ENCODE results near the gene DHRS2.

DHRS2 gene

DNA sequence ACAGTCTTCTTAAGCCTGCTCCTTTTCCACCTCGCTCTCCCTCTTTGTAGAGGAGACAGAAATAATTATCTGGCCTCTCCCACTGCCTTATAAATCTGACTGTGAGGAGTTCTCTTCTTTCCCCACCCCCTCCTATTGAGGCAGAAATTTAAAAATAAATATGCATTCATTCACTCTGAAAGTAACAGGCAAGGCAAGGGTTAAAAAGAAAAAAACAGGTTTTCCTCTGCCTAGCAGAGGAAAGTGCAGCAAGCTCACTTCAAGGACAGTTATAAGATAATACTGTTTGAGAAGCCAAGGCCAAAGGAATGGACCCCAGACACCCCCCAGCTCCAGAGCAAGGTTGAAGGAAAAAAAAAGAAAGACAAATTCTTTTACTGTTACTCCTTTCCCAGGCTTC, 56.3 kb downstream of the DHRS2 start:
- H3K27ac ChIP-seq, result no peak overlapping the region
- no peak for TF ChIP-seq ZFX (IDR thresholded peaks at IDR 0.05; ENCODE audit: borderline replicate concordance)
- TF ChIP-seq, protein P1, sequence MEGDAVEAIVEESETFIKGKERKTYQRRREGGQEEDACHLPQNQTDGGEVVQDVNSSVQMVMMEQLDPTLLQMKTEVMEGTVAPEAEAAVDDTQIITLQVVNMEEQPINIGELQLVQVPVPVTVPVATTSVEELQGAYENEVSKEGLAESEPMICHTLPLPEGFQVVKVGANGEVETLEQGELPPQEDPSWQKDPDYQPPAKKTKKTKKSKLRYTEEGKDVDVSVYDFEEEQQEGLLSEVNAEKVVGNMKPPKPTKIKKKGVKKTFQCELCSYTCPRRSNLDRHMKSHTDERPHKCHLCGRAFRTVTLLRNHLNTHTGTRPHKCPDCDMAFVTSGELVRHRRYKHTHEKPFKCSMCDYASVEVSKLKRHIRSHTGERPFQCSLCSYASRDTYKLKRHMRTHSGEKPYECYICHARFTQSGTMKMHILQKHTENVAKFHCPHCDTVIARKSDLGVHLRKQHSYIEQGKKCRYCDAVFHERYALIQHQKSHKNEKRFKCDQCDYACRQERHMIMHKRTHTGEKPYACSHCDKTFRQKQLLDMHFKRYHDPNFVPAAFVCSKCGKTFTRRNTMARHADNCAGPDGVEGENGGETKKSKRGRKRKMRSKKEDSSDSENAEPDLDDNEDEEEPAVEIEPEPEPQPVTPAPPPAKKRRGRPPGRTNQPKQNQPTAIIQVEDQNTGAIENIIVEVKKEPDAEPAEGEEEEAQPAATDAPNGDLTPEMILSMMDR (IDR thresholded peaks at IDR 0.05), result no peak

GRCh38 chr14:23693252-23693775, 57.1 kb downstream of the DHRS2 start:
- H3K27ac ChIP-seq, result no peak overlapping the region
- TF ChIP-seq ZFX (IDR thresholded peaks at IDR 0.05; ENCODE audit: borderline replicate concordance), result no peak
- TF ChIP-seq, protein P1 (IDR thresholded peaks at IDR 0.05), result no peak

- no peak overlapping the region for H3K27ac ChIP-seq
- TF ChIP-seq ZFX (IDR thresholded peaks at IDR 0.05; ENCODE audit: borderline replicate concordance), result no peak
- TF ChIP-seq, protein P1 (IDR thresholded peaks at IDR 0.05), result no peak
Observed at GRCh38 chr14:23694085-23694948, 58.2 kb downstream of the DHRS2 start.

Data from 22Rv1 (cell line).